IMR-90 (cell line): ENCODE measurements around the gene EVL. TPM values are rescaled to one million over a fixed set of nuclear protein-coding genes. Genes with fewer than 3 reads are reported as not detected.

Experiments used
- ATAC-seq: fragments of 200-7000 bp; cut with Tn5 transposase; 2 replicates; pipeline ENCODE4 v1.9.1; 2020; ENCODE audit warnings: low read depth, mild to moderate bottlenecking, moderate library complexity
- BruUV-seq: library from RNA; stranded (reverse); fragments of 400-500 nt; replicated peaks from 2 replicates; lab custom pipeline; 2021; lab: Mats Ljungman, UMichigan
- CTCF ChIA-PET: fragments of 300-600 bp; formaldehyde crosslinking; extraction: SDS; loops from one replicate; lab custom pipeline; 2021; ENCODE audit warnings: antibody characterized with exemption; lab: Yijun Ruan, JAX
- POLR2A ChIA-PET: fragments of 300-600 bp; sonication (Branson Sonifier 250); formaldehyde crosslinking; loops from one replicate; lab custom pipeline; 2022; ENCODE audit warnings: antibody characterized with exemption; ENCODE audit not compliant: unreplicated experiment; lab: Charles Lee
- DNase-seq: peaks from one replicate; pipeline ENCODE4 v3.0.0; 2013
- H2AFZ ChIP-seq: replicated peaks from 2 replicates; pipeline ENCODE3; 2013; ENCODE audit warnings: low read length, mild to moderate bottlenecking; ENCODE audit not compliant: poor library complexity
- H2AK5ac ChIP-seq: 2 replicates; pipeline ENCODE4 v1.6.1; 2013; ENCODE audit warnings: low read depth, low read length, inconsistent platforms
- H2AK9ac ChIP-seq: replicated peaks from 2 replicates; pipeline ENCODE3; 2013; ENCODE audit warnings: mild to moderate bottlenecking, low read depth, low read length, moderate library complexity; ENCODE audit not compliant: poor library complexity
- H2BK120ac ChIP-seq: 2 replicates; pipeline ENCODE4 v1.6.1; 2013; ENCODE audit warnings: low read depth, low read length, inconsistent platforms
- H2BK15ac ChIP-seq: 3 replicates; pipeline ENCODE4 v1.6.1; 2013; ENCODE audit warnings: low read depth, low read length, inconsistent platforms
- H2BK20ac ChIP-seq: 2 replicates; pipeline ENCODE4 v1.6.1; 2013; ENCODE audit warnings: low read depth, mild to moderate bottlenecking, inconsistent platforms, low read length, moderate library complexity
- H2BK5ac ChIP-seq: 2 replicates; pipeline ENCODE4 v1.6.1; 2013; ENCODE audit warnings: mild to moderate bottlenecking, low read depth, low read length, inconsistent platforms; ENCODE audit not compliant: poor library complexity, severe bottlenecking
- H3K14ac ChIP-seq: replicated peaks from 2 replicates; pipeline ENCODE4 v1.6.1; 2013; ENCODE audit warnings: low read depth, low read length, inconsistent platforms
- H3K18ac ChIP-seq: 2 replicates; pipeline ENCODE4 v1.6.1; 2013; ENCODE audit warnings: low read depth, low read length, control low read depth
- H3K23ac ChIP-seq: 2 replicates; pipeline ENCODE4 v1.6.1; 2013; ENCODE audit warnings: low read depth, low read length, inconsistent platforms
- H3K27ac ChIP-seq: 2 replicates; pipeline ENCODE4 v1.5.1; 2013; ENCODE audit warnings: mild to moderate bottlenecking, control low read depth, low read length; ENCODE audit not compliant: insufficient read depth
- H3K27me3 ChIP-seq: 2 replicates; pipeline ENCODE4 v1.6.1; 2013; ENCODE audit warnings: low read length; ENCODE audit not compliant: control insufficient read depth, insufficient read depth
- H3K36me3 ChIP-seq: 2 replicates; pipeline ENCODE4 v1.6.1; 2013; ENCODE audit warnings: low read length, mixed read lengths; ENCODE audit not compliant: control insufficient read depth, insufficient read depth
- H3K4ac ChIP-seq: 2 replicates; pipeline ENCODE4 v1.6.1; 2013; ENCODE audit warnings: low read depth, low read length, inconsistent platforms
- H3K4me1 ChIP-seq: 2 replicates; pipeline ENCODE4 v1.6.1; 2013; ENCODE audit warnings: low read length, mixed read lengths; ENCODE audit not compliant: control insufficient read depth, insufficient read depth
- H3K4me2 ChIP-seq: 2 replicates; pipeline ENCODE4 v1.6.1; 2013; ENCODE audit warnings: low read depth, mild to moderate bottlenecking, control low read depth, low read length, moderate library complexity
- H3K4me3 ChIP-seq: 2 replicates; pipeline ENCODE4 v1.5.1; 2013; ENCODE audit warnings: low read depth, mild to moderate bottlenecking, control low read depth, low read length, moderate library complexity; ENCODE audit not compliant: insufficient read depth
- H3K56ac ChIP-seq: 2 replicates; pipeline ENCODE4 v1.6.1; 2013; ENCODE audit warnings: low read length, inconsistent platforms; ENCODE audit not compliant: insufficient read depth; ENCODE audit errors: extremely low read depth
- H3K79me1 ChIP-seq, 2 experiments: 2 replicates each; pipeline ENCODE4 v1.6.1; 2013; ENCODE audit warnings: low read length in 2 of 2, inconsistent platforms in 1 of 2, low read depth in 1 of 2
- H3K9ac ChIP-seq: 2 replicates; pipeline ENCODE4 v1.6.1; 2013; ENCODE audit warnings: low read depth, low read length, control low read depth
- H3K9me1 ChIP-seq: 2 replicates; pipeline ENCODE4 v1.6.1; 2013; ENCODE audit warnings: low read length, inconsistent platforms; ENCODE audit not compliant: insufficient read depth
- H3K9me3 ChIP-seq: 2 replicates; pipeline ENCODE4 v1.6.1; 2013; ENCODE audit warnings: low read length; ENCODE audit not compliant: control insufficient read depth, insufficient read depth
- H4K20me1 ChIP-seq: 2 replicates; pipeline ENCODE4 v1.6.1; 2013; ENCODE audit warnings: low read length, inconsistent platforms; ENCODE audit not compliant: insufficient read depth
- H4K5ac ChIP-seq: 2 replicates; pipeline ENCODE4 v1.6.1; 2013; ENCODE audit warnings: mild to moderate bottlenecking, low read depth, low read length, control low read depth
- H4K8ac ChIP-seq, 2 experiments: 2 replicates each; pipeline ENCODE4 v1.6.1; 2013; ENCODE audit warnings: low read depth in 2 of 2, low read length in 2 of 2, control low read depth in 1 of 2, inconsistent platforms in 1 of 2
- H4K91ac ChIP-seq: 2 replicates; pipeline ENCODE4 v1.6.1; 2013; ENCODE audit warnings: low read depth, low read length, inconsistent platforms; ENCODE audit not compliant: insufficient read depth
- BHLHE40 ChIP-seq: fragments of 150-350 bp; IDR thresholded peaks from 2 replicates; pipeline ENCODE4 v1.6.1; 2016; ENCODE audit warnings: mild to moderate bottlenecking, low read depth, low read length
- CEBPB ChIP-seq: IDR thresholded peaks from 2 replicates; pipeline ENCODE4 v1.6.1; 2012; ENCODE audit warnings: low read depth, low read length, improper control_type of control experiment
- CHD1 ChIP-seq: IDR thresholded peaks from 2 replicates; pipeline ENCODE4 v1.6.1; 2012; ENCODE audit warnings: low read depth, low read length, improper control_type of control experiment
- FOS ChIP-seq: fragments of 150-350 bp; IDR thresholded peaks from 2 replicates; pipeline ENCODE4 v1.6.1; 2016; ENCODE audit warnings: low read depth, low read length
- MAFK ChIP-seq: IDR thresholded peaks from 2 replicates; pipeline ENCODE4 v1.6.1; 2012; ENCODE audit warnings: low read depth, low read length, improper control_type of control experiment
- MAZ ChIP-seq: IDR thresholded peaks from 2 replicates; pipeline ENCODE4 v1.6.1; 2012; ENCODE audit warnings: low read depth, mild to moderate bottlenecking, low read length, improper control_type of control experiment, moderate library complexity, borderline replicate concordance
- MXI1 ChIP-seq: IDR thresholded peaks from 2 replicates; pipeline ENCODE4 v1.6.1; 2012; ENCODE audit warnings: low read depth, mild to moderate bottlenecking, low read length, moderate library complexity, borderline replicate concordance
- NFE2L2 ChIP-seq: fragments of 150-350 bp; IDR thresholded peaks from 2 replicates; pipeline ENCODE4 v1.6.1; 2016; ENCODE audit warnings: low read depth, mild to moderate bottlenecking, low read length
- POLR2A ChIP-seq: IDR thresholded peaks from 2 replicates; pipeline ENCODE4 v1.6.1; 2012; ENCODE audit warnings: mild to moderate bottlenecking, low read depth, low read length
- RAD21 ChIP-seq: IDR thresholded peaks from 2 replicates; pipeline ENCODE4 v1.6.1; 2012; ENCODE audit warnings: low read length, improper control_type of control experiment
- RCOR1 ChIP-seq: IDR thresholded peaks from 2 replicates; pipeline ENCODE4 v1.6.1; 2012; ENCODE audit warnings: mild to moderate bottlenecking, low read length, improper control_type of control experiment; ENCODE audit not compliant: insufficient replicate concordance
- RFX5 ChIP-seq: IDR thresholded peaks from 2 replicates; pipeline ENCODE4 v1.8.0; 2012; ENCODE audit warnings: low read depth, mild to moderate bottlenecking, low read length, moderate library complexity
- SMC3 ChIP-seq: fragments of 150-350 bp; IDR thresholded peaks from 2 replicates; pipeline ENCODE4 v1.6.1; 2016; ENCODE audit warnings: low read depth, mild to moderate bottlenecking, antibody characterized with exemption, low read length, moderate library complexity
- WGBS, 2 experiments: methylation state at CpG; one replicate each; pipeline versions ENCODE4 v1.1.5 to v1.1.7; 2013; ENCODE audit warnings: missing lambda C conversion rate in 2 of 2; ENCODE audit not compliant: insufficient read length in 1 of 2; ENCODE audit errors: extremely low coverage in 2 of 2; 5-methylcytosine and 5-hydroxymethylcytosine counted together
- dilution Hi-C: fragments of 300-500 bp; cut with HindIII; formaldehyde crosslinking; loops from one replicate; pipeline ENCODE4 v1.14.3; 2018; ENCODE audit warnings: low sequenced_read_pairs; ENCODE audit not compliant: unreplicated experiment
- in situ Hi-C: fragments of 300-500 bp; cut with MboI; formaldehyde crosslinking; loops from 3 replicates; pipeline ENCODE4 v1.14.3; 2019; ENCODE audit warnings: low sequenced_read_pairs, inconsistent platforms, mixed read lengths
- intact Hi-C: fragments of 100-400 bp; cut with micrococcal nuclease; formaldehyde crosslinking; loops from 2 replicates; pipeline ENCODE4 v1.10.0; 2022
- polyA plus RNA-seq, 3 experiments: library from polyadenylated mRNA; depleted of rRNA; stranded (reverse); fragments of >200 nt; gene quantifications; 2 replicates each; pipeline ENCODE4 v1.2.3, GENCODE V29; 2012; ENCODE audit warnings: low replicate concordance in 1 of 3
- total RNA-seq: library from RNA; depleted of rRNA; stranded (reverse); fragments of >200 nt; gene quantifications from 2 replicates; pipeline ENCODE4 v1.2.3, GENCODE V29; 2012
- TF ChIP-seq, protein P1 (sequence below): fragments of 150-350 bp; IDR thresholded peaks from 2 replicates; pipeline ENCODE4 v1.6.1; 2017; ENCODE audit warnings: mild to moderate bottlenecking, antibody characterized with exemption, low read length, low read depth
- TF ChIP-seq, protein P2 (sequence below): conservative IDR thresholded peaks from 2 replicates; pipeline ENCODE4 v1.5.1; 2012; ENCODE audit warnings: mild to moderate bottlenecking, low read depth, low read length, improper control_type of control experiment
- TF ChIP-seq, protein P3 (sequence below): fragments of 150-350 bp; IDR thresholded peaks from 2 replicates; pipeline ENCODE4 v1.6.1; 2016; ENCODE audit warnings: low read depth, mild to moderate bottlenecking, low read length, moderate library complexity, borderline replicate concordance

EVL gene
- total and polyA plus RNA-seq, 2 of the 4 experiments (the other 2 are of a cell fraction), result 7.2 to 36.5 TPM

DNA sequence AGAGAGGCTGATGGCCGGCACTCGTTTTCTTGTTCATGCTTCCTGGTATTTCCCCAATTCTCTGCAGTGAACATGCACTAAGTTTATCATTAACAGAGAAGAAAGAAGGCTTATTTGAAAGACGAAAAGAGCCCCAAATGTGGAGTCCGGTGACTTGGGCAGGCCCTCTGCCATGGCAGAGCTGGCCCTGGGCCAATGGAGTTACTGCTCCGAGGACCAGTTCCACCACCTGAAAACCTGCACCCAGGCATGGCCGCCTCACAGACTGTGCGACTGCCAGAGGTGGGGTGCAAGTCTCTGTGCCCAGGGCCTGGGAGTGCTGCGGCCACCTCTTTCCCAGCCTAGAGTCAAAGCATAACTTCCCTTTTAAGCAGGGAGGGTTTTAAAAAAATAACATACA, 69.4 kb downstream of the EVL start:
- no peaks in the 10 kb centered on the region for H3K4me1 ChIP-seq

More for the DNA sequence above, 69.4 kb downstream of the EVL start:
- Histone ChIP-seq H3K14ac (no peak overlapping the region), H4K5ac (no peak overlapping the region), H3K23ac (no peak overlapping the region), H3K9ac (no peak overlapping the region), H3K4me3 (no peak overlapping the region), H4K91ac (no peak overlapping the region), H3K4ac (no peak overlapping the region), H3K79me1 (no peaks in the 10 kb centered on the region), H3K27me3 (no peaks in the 10 kb centered on the region), H3K56ac (no peak overlapping the region), H2BK120ac (no peak overlapping the region), H2AK5ac (no peak overlapping the region), H3K4me2 (no peak overlapping the region), H2BK15ac (no peak overlapping the region), H2AFZ (no peak overlapping the region), H2BK20ac (no peak overlapping the region), H3K27ac (no peak overlapping the region), H3K18ac (no peak overlapping the region), H3K9me3 (no peaks in the 10 kb centered on the region), H3K36me3 (peaks cover 32% of the 10 kb centered on the region), H2AK9ac (no peak overlapping the region), H3K9me1 (0 out of 2 replicates have a peak, but pooled peaks cover 2% of the 10 kb centered on the region), H4K20me1 (no peaks in the 10 kb centered on the region), H4K8ac (no peak overlapping the region), H2BK5ac (no peak overlapping the region)
- in situ Hi-C loops (no loop called here), intact Hi-C loops (no loop called here), dilution Hi-C loops (no loop called here)
- no peak for DNase-seq
- WGBS, 2 experiments, result no CpG with 5 or more reads among the region's 8 CpGs
- BruUV-seq, result no TSS peak
- TF ChIP-seq, protein P1, sequence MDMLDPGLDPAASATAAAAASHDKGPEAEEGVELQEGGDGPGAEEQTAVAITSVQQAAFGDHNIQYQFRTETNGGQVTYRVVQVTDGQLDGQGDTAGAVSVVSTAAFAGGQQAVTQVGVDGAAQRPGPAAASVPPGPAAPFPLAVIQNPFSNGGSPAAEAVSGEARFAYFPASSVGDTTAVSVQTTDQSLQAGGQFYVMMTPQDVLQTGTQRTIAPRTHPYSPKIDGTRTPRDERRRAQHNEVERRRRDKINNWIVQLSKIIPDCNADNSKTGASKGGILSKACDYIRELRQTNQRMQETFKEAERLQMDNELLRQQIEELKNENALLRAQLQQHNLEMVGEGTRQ, result no peak
- TF ChIP-seq MAFK (no peak), RCOR1 (no peak), MXI1 (no peak), POLR2A (no peak), MAZ (no peak), RFX5 (no peak), BHLHE40 (no peak), RAD21 (no peak), CEBPB (no peak), FOS (no peak), CHD1 (no peak), SMC3 (no peak), NFE2L2 (no peak)
- TF ChIP-seq, protein P2, sequence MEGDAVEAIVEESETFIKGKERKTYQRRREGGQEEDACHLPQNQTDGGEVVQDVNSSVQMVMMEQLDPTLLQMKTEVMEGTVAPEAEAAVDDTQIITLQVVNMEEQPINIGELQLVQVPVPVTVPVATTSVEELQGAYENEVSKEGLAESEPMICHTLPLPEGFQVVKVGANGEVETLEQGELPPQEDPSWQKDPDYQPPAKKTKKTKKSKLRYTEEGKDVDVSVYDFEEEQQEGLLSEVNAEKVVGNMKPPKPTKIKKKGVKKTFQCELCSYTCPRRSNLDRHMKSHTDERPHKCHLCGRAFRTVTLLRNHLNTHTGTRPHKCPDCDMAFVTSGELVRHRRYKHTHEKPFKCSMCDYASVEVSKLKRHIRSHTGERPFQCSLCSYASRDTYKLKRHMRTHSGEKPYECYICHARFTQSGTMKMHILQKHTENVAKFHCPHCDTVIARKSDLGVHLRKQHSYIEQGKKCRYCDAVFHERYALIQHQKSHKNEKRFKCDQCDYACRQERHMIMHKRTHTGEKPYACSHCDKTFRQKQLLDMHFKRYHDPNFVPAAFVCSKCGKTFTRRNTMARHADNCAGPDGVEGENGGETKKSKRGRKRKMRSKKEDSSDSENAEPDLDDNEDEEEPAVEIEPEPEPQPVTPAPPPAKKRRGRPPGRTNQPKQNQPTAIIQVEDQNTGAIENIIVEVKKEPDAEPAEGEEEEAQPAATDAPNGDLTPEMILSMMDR, result no peak
- TF ChIP-seq, protein P3, sequence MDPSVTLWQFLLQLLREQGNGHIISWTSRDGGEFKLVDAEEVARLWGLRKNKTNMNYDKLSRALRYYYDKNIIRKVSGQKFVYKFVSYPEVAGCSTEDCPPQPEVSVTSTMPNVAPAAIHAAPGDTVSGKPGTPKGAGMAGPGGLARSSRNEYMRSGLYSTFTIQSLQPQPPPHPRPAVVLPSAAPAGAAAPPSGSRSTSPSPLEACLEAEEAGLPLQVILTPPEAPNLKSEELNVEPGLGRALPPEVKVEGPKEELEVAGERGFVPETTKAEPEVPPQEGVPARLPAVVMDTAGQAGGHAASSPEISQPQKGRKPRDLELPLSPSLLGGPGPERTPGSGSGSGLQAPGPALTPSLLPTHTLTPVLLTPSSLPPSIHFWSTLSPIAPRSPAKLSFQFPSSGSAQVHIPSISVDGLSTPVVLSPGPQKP, result no peak
- ChIA-PET CTCF (no interaction called here), POLR2A (no interaction called here)
- ATAC-seq, result no peak
